HepG2 (cell line): Measurements from ENCODE around the gene UBE2Q1. TPM values are rescaled to one million over a fixed set of nuclear protein-coding genes. Genes with fewer than 3 reads are reported as not detected.
A peak's percentile ranks its signal among the peaks of the same experiment; 100 is the strongest.

Experiments used
- ATF6 ChIP-seq: sonication (generic); formaldehyde crosslinking; conservative IDR thresholded peaks from 2 replicates; pipeline ENCODE4 v1.4.0; 2020; ENCODE audit warnings: missing genetic modification reagents
- BRCA1 ChIP-seq: sonication (generic); formaldehyde crosslinking; IDR thresholded peaks from 2 replicates; pipeline ENCODE4 v1.4.0; 2020; ENCODE audit warnings: missing genetic modification reagents
- DPF2 ChIP-seq: sonication (generic); formaldehyde crosslinking; IDR thresholded peaks from 2 replicates; pipeline ENCODE4 v1.4.0; 2020; ENCODE audit warnings: mild to moderate bottlenecking, low read depth, missing genetic modification reagents, borderline replicate concordance
- FOXO1 ChIP-seq: sonication (generic); formaldehyde crosslinking; IDR thresholded peaks from 2 replicates; pipeline ENCODE4 v1.4.0; 2020; ENCODE audit warnings: missing genetic modification reagents
- GZF1 ChIP-seq: sonication (generic); formaldehyde crosslinking; IDR thresholded peaks from 2 replicates; pipeline ENCODE4 v1.5.1; 2020; ENCODE audit warnings: mild to moderate bottlenecking, missing genetic modification reagents
- JDP2 ChIP-seq: sonication (generic); formaldehyde crosslinking; IDR thresholded peaks from 2 replicates; pipeline ENCODE4 v1.8.1; 2022; ENCODE audit warnings: missing genetic modification reagents, borderline replicate concordance
- MXD3 ChIP-seq: IDR thresholded peaks from 2 replicates; pipeline ENCODE4 v1.6.1; 2016; ENCODE audit warnings: mild to moderate bottlenecking, missing biosample characterization, missing genetic modification reagents
- NR3C1 ChIP-seq: sonication (generic); formaldehyde crosslinking; IDR thresholded peaks from 2 replicates; pipeline ENCODE4 v1.4.0; 2020; ENCODE audit warnings: missing genetic modification reagents
- PLSCR1 ChIP-seq: sonication (generic); formaldehyde crosslinking; IDR thresholded peaks from 2 replicates; pipeline ENCODE4 v1.5.0; 2020; ENCODE audit warnings: missing genetic modification reagents, mild to moderate bottlenecking, borderline replicate concordance
- RBM39 ChIP-seq: fragments of 200-400 bp; formaldehyde crosslinking; IDR thresholded peaks from one replicate; pipeline ENCODE4 v1.6.1; 2018; ENCODE audit warnings: antibody characterized with exemption, mild to moderate bottlenecking, low read depth, low read length; ENCODE audit not compliant: poor library complexity, severe bottlenecking
- THAP7 ChIP-seq: sonication (generic); formaldehyde crosslinking; IDR thresholded peaks from 2 replicates; pipeline ENCODE4 v1.8.1; 2023; ENCODE audit warnings: mild to moderate bottlenecking, missing genetic modification reagents
- ZBTB34 ChIP-seq: sonication (generic); formaldehyde crosslinking; IDR thresholded peaks from 2 replicates; pipeline ENCODE4 v1.8.0; 2022; ENCODE audit warnings: mild to moderate bottlenecking, missing genetic modification reagents
- ZFYVE20 ChIP-seq: sonication (generic); formaldehyde crosslinking; IDR thresholded peaks from 2 replicates; pipeline ENCODE4 v1.8.0; 2023; ENCODE audit warnings: low read depth, mild to moderate bottlenecking, moderate library complexity, missing genetic modification reagents, borderline replicate concordance
- ZMYM4 ChIP-seq: sonication (generic); formaldehyde crosslinking; IDR thresholded peaks from 2 replicates; pipeline ENCODE4 v1.8.1; 2023; ENCODE audit warnings: mild to moderate bottlenecking, missing genetic modification reagents
- ZNF205 ChIP-seq: IDR thresholded peaks from 2 replicates; pipeline ENCODE4 v1.6.1; 2018; ENCODE audit warnings: missing biosample characterization, missing genetic modification reagents
- ZNF446 ChIP-seq: sonication (generic); formaldehyde crosslinking; IDR thresholded peaks from 2 replicates; pipeline ENCODE4 v1.5.0; 2020; ENCODE audit warnings: mild to moderate bottlenecking, missing genetic modification reagents
- ZNF512B ChIP-seq: sonication (generic); formaldehyde crosslinking; IDR thresholded peaks from 2 replicates; pipeline ENCODE4 v1.5.1; 2020; ENCODE audit warnings: missing genetic modification reagents, mild to moderate bottlenecking, borderline replicate concordance
- ZNF546 ChIP-seq: sonication (generic); formaldehyde crosslinking; conservative IDR thresholded peaks from 2 replicates; pipeline ENCODE4 v1.8.1; 2023; ENCODE audit warnings: mild to moderate bottlenecking, missing genetic modification reagents
- ZNF629 ChIP-seq: sonication (generic); formaldehyde crosslinking; conservative IDR thresholded peaks from 2 replicates; pipeline ENCODE4 v1.5.0; 2020; ENCODE audit warnings: missing genetic modification reagents
- ZNF724P ChIP-seq: sonication (generic); formaldehyde crosslinking; IDR thresholded peaks from 2 replicates; pipeline ENCODE4 v1.8.0; 2022; ENCODE audit warnings: missing genetic modification reagents, borderline replicate concordance
- ZSCAN21 ChIP-seq: sonication (generic); formaldehyde crosslinking; IDR thresholded peaks from 2 replicates; pipeline ENCODE4 v1.8.0; 2022; ENCODE audit warnings: mild to moderate bottlenecking, missing genetic modification reagents, moderate library complexity, borderline replicate concordance
- polyA plus RNA-seq, 8 experiments: library from polyadenylated mRNA; depleted of rRNA in 3 of 8; stranded (reverse) in 7 of 8; unstranded in 1 of 8; fragments of >200 nt; fragmentation: Illumina TruSeq in 4 of 8; extraction: Trizol in 4 of 8; gene quantifications; 2 replicates each; pipeline versions ENCODE4 v1.2.1 to v1.2.3, GENCODE V29; 2011 to 2016; ENCODE audit warnings: low read depth in 4 of 8, missing spikeins in 1 of 8, mixed read lengths in 1 of 8; ENCODE audit not compliant: insufficient read depth in 1 of 8
- total RNA-seq, 5 experiments: library from RNA; depleted of rRNA; stranded (reverse); fragments of >200 nt; fragmentation: Illumina TruSeq; extraction: Trizol; gene quantifications; 2 replicates each; pipeline ENCODE4 v1.2.3, GENCODE V29; 2016; ENCODE audit warnings: low read depth in 1 of 5

The UBE2Q1 gene
- total and polyA plus RNA-seq, 2 of the 13 experiments (the other 11 are each of a cell fraction or from before 2014, with no cell fraction given): 11.7 to 41.7 TPM

GRCh38 chr1:154607609-154608396 lies 49.3 kb upstream of the UBE2Q1 start, which contains the start of gene ADAR (continued):
- peak; percentile 6; the same call in 1 of the 2 replicates for TF ChIP-seq ZMYM4 (CRISPR knock-in tag)
- TF ChIP-seq ZNF724P: no peak
- no peak for TF ChIP-seq ZBTB34 (CRISPR knock-in tag)
- no peak for TF ChIP-seq PLSCR1 (CRISPR knock-in tag)
- TF ChIP-seq ZNF546 (CRISPR knock-in tag): no peak
- no peak for TF ChIP-seq GZF1
- TF ChIP-seq THAP7 (CRISPR knock-in tag): no peak
- no peak for TF ChIP-seq ZNF446 (CRISPR knock-in tag)
- no peak for TF ChIP-seq ZNF512B (CRISPR knock-in tag)
- 0 out of 2 replicates have a peak, but pooled peaks have one; percentile 69 for TF ChIP-seq ZSCAN21 (CRISPR knock-in tag)
- TF ChIP-seq ZNF205: no peak
- 0 out of 2 replicates have a peak, but pooled peaks have one; percentile 11 for TF ChIP-seq ZNF629
- TF ChIP-seq JDP2: no peak
- no peak for TF ChIP-seq NR3C1 (CRISPR knock-in tag)
- no peak for TF ChIP-seq DPF2
- TF ChIP-seq FOXO1 (CRISPR knock-in tag): no peak; the same call in 1 of the 2 replicates
- TF ChIP-seq RBM39: no peak
- TF ChIP-seq ZFYVE20 (CRISPR knock-in tag): no peak
- TF ChIP-seq MXD3: no peak
- no peak for TF ChIP-seq ATF6 (CRISPR knock-in tag)
- TF ChIP-seq BRCA1: no peak
